IMR-90 (cell line): ENCODE data around the gene WDFY2. TPM values are rescaled to one million over a fixed set of nuclear protein-coding genes. Genes with fewer than 3 reads are reported as not detected.

ENCODE experiments used
- ATAC-seq: fragments of 200-7000 bp; cut with Tn5 transposase; 2 replicates; pipeline ENCODE4 v1.9.1; 2020; ENCODE audit warnings: low read depth, mild to moderate bottlenecking, moderate library complexity
- BruUV-seq: library from RNA; stranded (reverse); fragments of 400-500 nt; replicated peaks from 2 replicates; lab custom pipeline; 2021; lab: Mats Ljungman, UMichigan
- CTCF ChIA-PET: fragments of 300-600 bp; formaldehyde crosslinking; extraction: SDS; loops from one replicate; lab custom pipeline; 2021; ENCODE audit warnings: antibody characterized with exemption; lab: Yijun Ruan, JAX
- POLR2A ChIA-PET: fragments of 300-600 bp; sonication (Branson Sonifier 250); formaldehyde crosslinking; loops from one replicate; lab custom pipeline; 2022; ENCODE audit warnings: antibody characterized with exemption; ENCODE audit not compliant: unreplicated experiment; lab: Charles Lee
- DNase-seq: peaks from one replicate; pipeline ENCODE4 v3.0.0; 2013
- H2AFZ ChIP-seq: replicated peaks from 2 replicates; pipeline ENCODE3; 2013; ENCODE audit warnings: low read length, mild to moderate bottlenecking; ENCODE audit not compliant: poor library complexity
- H2AK5ac ChIP-seq: 2 replicates; pipeline ENCODE4 v1.6.1; 2013; ENCODE audit warnings: low read depth, low read length, inconsistent platforms
- H2AK9ac ChIP-seq: replicated peaks from 2 replicates; pipeline ENCODE3; 2013; ENCODE audit warnings: mild to moderate bottlenecking, low read depth, low read length, moderate library complexity; ENCODE audit not compliant: poor library complexity
- H2BK120ac ChIP-seq: 2 replicates; pipeline ENCODE4 v1.6.1; 2013; ENCODE audit warnings: low read depth, low read length, inconsistent platforms
- H2BK15ac ChIP-seq: 3 replicates; pipeline ENCODE4 v1.6.1; 2013; ENCODE audit warnings: low read depth, low read length, inconsistent platforms
- H2BK20ac ChIP-seq: 2 replicates; pipeline ENCODE4 v1.6.1; 2013; ENCODE audit warnings: low read depth, mild to moderate bottlenecking, inconsistent platforms, low read length, moderate library complexity
- H2BK5ac ChIP-seq: 2 replicates; pipeline ENCODE4 v1.6.1; 2013; ENCODE audit warnings: mild to moderate bottlenecking, low read depth, low read length, inconsistent platforms; ENCODE audit not compliant: poor library complexity, severe bottlenecking
- H3K14ac ChIP-seq: replicated peaks from 2 replicates; pipeline ENCODE4 v1.6.1; 2013; ENCODE audit warnings: low read depth, low read length, inconsistent platforms
- H3K18ac ChIP-seq: 2 replicates; pipeline ENCODE4 v1.6.1; 2013; ENCODE audit warnings: low read depth, low read length, control low read depth
- H3K23ac ChIP-seq: 2 replicates; pipeline ENCODE4 v1.6.1; 2013; ENCODE audit warnings: low read depth, low read length, inconsistent platforms
- H3K27ac ChIP-seq: 2 replicates; pipeline ENCODE4 v1.5.1; 2013; ENCODE audit warnings: mild to moderate bottlenecking, control low read depth, low read length; ENCODE audit not compliant: insufficient read depth
- H3K27me3 ChIP-seq: 2 replicates; pipeline ENCODE4 v1.6.1; 2013; ENCODE audit warnings: low read length; ENCODE audit not compliant: control insufficient read depth, insufficient read depth
- H3K36me3 ChIP-seq: 2 replicates; pipeline ENCODE4 v1.6.1; 2013; ENCODE audit warnings: low read length, mixed read lengths; ENCODE audit not compliant: control insufficient read depth, insufficient read depth
- H3K4ac ChIP-seq: 2 replicates; pipeline ENCODE4 v1.6.1; 2013; ENCODE audit warnings: low read depth, low read length, inconsistent platforms
- H3K4me1 ChIP-seq: 2 replicates; pipeline ENCODE4 v1.6.1; 2013; ENCODE audit warnings: low read length, mixed read lengths; ENCODE audit not compliant: control insufficient read depth, insufficient read depth
- H3K4me2 ChIP-seq: 2 replicates; pipeline ENCODE4 v1.6.1; 2013; ENCODE audit warnings: low read depth, mild to moderate bottlenecking, control low read depth, low read length, moderate library complexity
- H3K4me3 ChIP-seq: 2 replicates; pipeline ENCODE4 v1.5.1; 2013; ENCODE audit warnings: low read depth, mild to moderate bottlenecking, control low read depth, low read length, moderate library complexity; ENCODE audit not compliant: insufficient read depth
- H3K56ac ChIP-seq: 2 replicates; pipeline ENCODE4 v1.6.1; 2013; ENCODE audit warnings: low read length, inconsistent platforms; ENCODE audit not compliant: insufficient read depth; ENCODE audit errors: extremely low read depth
- H3K79me1 ChIP-seq, 2 experiments: 2 replicates each; pipeline ENCODE4 v1.6.1; 2013; ENCODE audit warnings: low read length in 2 of 2, inconsistent platforms in 1 of 2, low read depth in 1 of 2
- H3K9ac ChIP-seq: 2 replicates; pipeline ENCODE4 v1.6.1; 2013; ENCODE audit warnings: low read depth, low read length, control low read depth
- H3K9me1 ChIP-seq: 2 replicates; pipeline ENCODE4 v1.6.1; 2013; ENCODE audit warnings: low read length, inconsistent platforms; ENCODE audit not compliant: insufficient read depth
- H3K9me3 ChIP-seq: 2 replicates; pipeline ENCODE4 v1.6.1; 2013; ENCODE audit warnings: low read length; ENCODE audit not compliant: control insufficient read depth, insufficient read depth
- H4K20me1 ChIP-seq: 2 replicates; pipeline ENCODE4 v1.6.1; 2013; ENCODE audit warnings: low read length, inconsistent platforms; ENCODE audit not compliant: insufficient read depth
- H4K5ac ChIP-seq: 2 replicates; pipeline ENCODE4 v1.6.1; 2013; ENCODE audit warnings: mild to moderate bottlenecking, low read depth, low read length, control low read depth
- H4K8ac ChIP-seq, 2 experiments: 2 replicates each; pipeline ENCODE4 v1.6.1; 2013; ENCODE audit warnings: low read depth in 2 of 2, low read length in 2 of 2, control low read depth in 1 of 2, inconsistent platforms in 1 of 2
- H4K91ac ChIP-seq: 2 replicates; pipeline ENCODE4 v1.6.1; 2013; ENCODE audit warnings: low read depth, low read length, inconsistent platforms; ENCODE audit not compliant: insufficient read depth
- CEBPB ChIP-seq: IDR thresholded peaks from 2 replicates; pipeline ENCODE4 v1.6.1; 2012; ENCODE audit warnings: low read depth, low read length, improper control_type of control experiment
- CHD1 ChIP-seq: IDR thresholded peaks from 2 replicates; pipeline ENCODE4 v1.6.1; 2012; ENCODE audit warnings: low read depth, low read length, improper control_type of control experiment
- RAD21 ChIP-seq: IDR thresholded peaks from 2 replicates; pipeline ENCODE4 v1.6.1; 2012; ENCODE audit warnings: low read length, improper control_type of control experiment
- WGBS, 2 experiments: methylation state at CpG; one replicate each; pipeline versions ENCODE4 v1.1.5 to v1.1.7; 2013; ENCODE audit warnings: missing lambda C conversion rate in 2 of 2; ENCODE audit not compliant: insufficient read length in 1 of 2; ENCODE audit errors: extremely low coverage in 2 of 2; 5-methylcytosine and 5-hydroxymethylcytosine counted together
- dilution Hi-C: fragments of 300-500 bp; cut with HindIII; formaldehyde crosslinking; loops from one replicate; pipeline ENCODE4 v1.14.3; 2018; ENCODE audit warnings: low sequenced_read_pairs; ENCODE audit not compliant: unreplicated experiment
- in situ Hi-C: fragments of 300-500 bp; cut with MboI; formaldehyde crosslinking; loops from 3 replicates; pipeline ENCODE4 v1.14.3; 2019; ENCODE audit warnings: low sequenced_read_pairs, inconsistent platforms, mixed read lengths
- intact Hi-C: fragments of 100-400 bp; cut with micrococcal nuclease; formaldehyde crosslinking; loops from 2 replicates; pipeline ENCODE4 v1.10.0; 2022
- polyA plus RNA-seq, 3 experiments: library from polyadenylated mRNA; depleted of rRNA; stranded (reverse); fragments of >200 nt; gene quantifications; 2 replicates each; pipeline ENCODE4 v1.2.3, GENCODE V29; 2012; ENCODE audit warnings: low replicate concordance in 1 of 3
- total RNA-seq: library from RNA; depleted of rRNA; stranded (reverse); fragments of >200 nt; gene quantifications from 2 replicates; pipeline ENCODE4 v1.2.3, GENCODE V29; 2012

WDFY2 gene
- total and polyA plus RNA-seq, 2 of the 4 experiments (the other 2 are of a cell fraction) = 4.3 to 5.4 TPM

DNA sequence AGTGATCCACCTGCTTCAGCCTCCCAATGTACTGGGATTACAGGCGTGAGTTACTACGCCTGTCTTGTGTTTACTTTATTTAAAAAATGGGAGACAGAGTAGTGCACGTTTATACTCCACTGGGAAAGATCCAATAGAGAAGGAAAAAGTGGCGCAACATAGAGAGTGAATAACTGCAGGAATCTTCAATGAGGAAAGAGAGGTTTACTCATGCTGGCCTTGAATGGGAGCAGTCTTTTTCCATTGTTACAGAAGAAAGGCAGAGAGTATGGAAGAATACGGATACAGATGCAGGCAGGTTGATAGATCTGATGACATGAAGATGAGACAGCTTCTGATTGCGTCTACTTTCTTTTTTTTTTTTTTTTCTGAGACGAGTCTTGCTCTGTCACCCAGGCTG, 4.6 kb upstream of the WDFY2 start:
- CTCF ChIA-PET = interaction anchor here (0.7 kb wide), 1 partner anchor 134 kb away, joined by 3 read pairs; no protein-coding TSS in a partner anchor
- no peak for TF ChIP-seq RAD21
- TF ChIP-seq CEBPB = no peak
- TF ChIP-seq CHD1 = no peak

More for the DNA sequence above, 4.6 kb upstream of the WDFY2 start:
- Histone ChIP-seq H3K9me1 (no peaks in the 10 kb centered on the region; the same call in 1 of the 2 replicates), H3K4me1 (peaks cover 4% of the 10 kb centered on the region), H2AK5ac (no peak overlapping the region), H3K56ac (no peak overlapping the region), H2AK9ac (no peak overlapping the region), H2AFZ (no peak overlapping the region), H3K36me3 (no peaks in the 10 kb centered on the region), H3K27me3 (no peaks in the 10 kb centered on the region), H3K9me3 (no peaks in the 10 kb centered on the region), H3K4me2 (no peak overlapping the region), H4K5ac (no peak overlapping the region), H2BK5ac (no peak overlapping the region), H2BK120ac (no peak overlapping the region), H3K9ac (no peak overlapping the region), H3K18ac (no peak overlapping the region), H3K27ac (no peak overlapping the region), H4K8ac (no peak overlapping the region), H3K79me1 (peaks cover 0 to under 1% of the 10 kb centered on the region in 2 experiments; a peak in 1 of 4 replicates), H3K4ac (no peak overlapping the region), H4K20me1 (no peaks in the 10 kb centered on the region), H3K4me3 (no peak overlapping the region), H4K91ac (no peak overlapping the region), H3K14ac (no peak overlapping the region), H2BK15ac (no peak overlapping the region), H2BK20ac (no peak overlapping the region), H3K23ac (no peak overlapping the region)
- BruUV-seq = no TSS peak
- in situ Hi-C loops = loop anchor here (10.0 kb wide), 1 partner anchor 135 kb away; no protein-coding TSS in a partner anchor
- DNase-seq (no peak), ATAC-seq (no peak)
- POLR2A ChIA-PET = no interaction called here
- WGBS, 2 experiments = 80% methylated on average over 1 of the region's 7 CpGs; no CpG with 5 or more reads in 1 of the 2 experiments
- dilution Hi-C loops = no loop called here
- intact Hi-C loops = loop anchor here (10.0 kb wide), 1 partner anchor 545 kb away; the partner anchor contains the start of gene NEK5
